ENCODE data around the gene HSPD1. TPM values are rescaled to one million over a fixed set of nuclear protein-coding genes. Genes with fewer than 3 reads are reported as not detected.
A peak's percentile ranks its signal among the peaks of the same experiment; 100 is the strongest.

The HSPD1 gene
- total and polyA plus RNA-seq, 2 of the 13 experiments (the other 11 are each of a cell fraction or from before 2014, with no cell fraction given) = 685 to 2,610 TPM

GRCh38 chr2:197453123-197453913 is 46.3 kb downstream of the HSPD1 start, which contains the start of gene COQ10B (continued):
- TF ChIP-seq CREB1 (IDR thresholded peaks at IDR 0.05) (peak; percentile 95), CREB1 (CRISPR knock-in tag; IDR thresholded peaks at IDR 0.05) (peak; percentile 95), ZNF496 (CRISPR knock-in tag; IDR thresholded peaks at IDR 0.05; ENCODE audit: insufficient replicate concordance) (no peak), RAD21 (CRISPR knock-in tag; IDR thresholded peaks at IDR 0.05) (peak; percentile 81), ZNF547 (CRISPR knock-in tag; IDR thresholded peaks at IDR 0.05) (peak; percentile 76), BCLAF1 (IDR thresholded peaks at IDR 0.05) (no peak), ZNF674 (CRISPR knock-in tag; IDR thresholded peaks at IDR 0.05; ENCODE audit: low read depth) (no peak), ZUFSP (CRISPR knock-in tag; IDR thresholded peaks at IDR 0.05; ENCODE audit: borderline replicate concordance) (no peak), ARNT2 (CRISPR knock-in tag; IDR thresholded peaks at IDR 0.05; ENCODE audit: low read depth) (no peak; the same call in 1 of the 2 replicates), ATF3 (CRISPR knock-in tag; IDR thresholded peaks at IDR 0.05) (peak; percentile 69; the same call in 1 of the 2 replicates), RBM39 (IDR thresholded peaks at IDR 0.05; ENCODE audit: low read depth, low read length, poor library complexity, severe bottlenecking) (peak; percentile 71), ZSCAN30 (CRISPR knock-in tag; IDR thresholded peaks at IDR 0.05) (no peak), ZNF230 (CRISPR knock-in tag; IDR thresholded peaks at IDR 0.05) (peak; percentile 91; the same call in 1 of the 2 replicates), MED13 (CRISPR knock-in tag; IDR thresholded peaks at IDR 0.05) (peak; percentile 72; the same call in 1 of the 2 replicates), CBFB (CRISPR knock-in tag; IDR thresholded peaks at IDR 0.05) (peak; percentile 70; the same call in 1 of the 2 replicates), ATF5 (CRISPR knock-in tag; IDR thresholded peaks at IDR 0.05; ENCODE audit: low read depth) (no peak), GFI1 (CRISPR knock-in tag; IDR thresholded peaks at IDR 0.05; ENCODE audit: borderline replicate concordance) (0 out of 2 replicates have a peak, but pooled peaks have one; percentile 70), ZNF205 (CRISPR knock-in tag; IDR thresholded peaks at IDR 0.05) (peak; percentile 52; the same call in 1 of the 2 replicates), ZNF224 (CRISPR knock-in tag; IDR thresholded peaks at IDR 0.05) (no peak), FOXJ3 (CRISPR knock-in tag; IDR thresholded peaks at IDR 0.05; ENCODE audit: borderline replicate concordance) (no peak), POLR2AphosphoS2 (IDR thresholded peaks at IDR 0.05; ENCODE audit: low read depth, low read length) (no peak), ZNF564 (CRISPR knock-in tag; IDR thresholded peaks at IDR 0.05) (no peak), TOE1 (CRISPR knock-in tag; IDR thresholded peaks at IDR 0.05) (no peak; the same call in 1 of the 2 replicates), SIX1 (CRISPR knock-in tag; IDR thresholded peaks at IDR 0.05; ENCODE audit: borderline replicate concordance) (no peak)
